HL-60/S4 (cell line): ENCODE results near the gene PLIN4.

Source experiments
- in situ Hi-C: fragments of 300-500 bp; cut with MboI; formaldehyde crosslinking; loops from 2 replicates; pipeline ENCODE4 v1.14.3; 2022; ENCODE audit warnings: low sequenced_read_pairs

PLIN4 gene

DNA sequence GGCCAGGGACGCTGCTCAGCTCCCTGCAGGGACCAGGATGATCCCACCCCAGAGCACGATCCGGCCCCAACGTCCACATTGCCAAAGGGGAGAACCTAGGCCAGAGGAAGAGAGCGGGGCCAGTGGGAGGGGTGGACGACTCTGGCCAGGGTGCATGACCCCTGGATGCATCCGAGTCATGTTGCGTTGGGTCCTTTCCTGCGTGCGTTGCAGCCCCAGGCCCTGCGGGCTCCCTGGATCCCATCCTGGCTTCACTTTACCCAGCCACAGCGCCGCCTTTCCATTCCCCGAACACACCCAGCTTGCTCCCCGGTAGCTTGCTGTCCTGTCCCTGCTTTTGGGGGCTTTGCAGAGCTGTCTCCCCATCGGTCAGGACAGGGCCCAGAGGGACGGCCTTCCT lies 10.5 kb downstream of the PLIN4 start:
- in situ Hi-C loops, result no loop called here

DNA sequence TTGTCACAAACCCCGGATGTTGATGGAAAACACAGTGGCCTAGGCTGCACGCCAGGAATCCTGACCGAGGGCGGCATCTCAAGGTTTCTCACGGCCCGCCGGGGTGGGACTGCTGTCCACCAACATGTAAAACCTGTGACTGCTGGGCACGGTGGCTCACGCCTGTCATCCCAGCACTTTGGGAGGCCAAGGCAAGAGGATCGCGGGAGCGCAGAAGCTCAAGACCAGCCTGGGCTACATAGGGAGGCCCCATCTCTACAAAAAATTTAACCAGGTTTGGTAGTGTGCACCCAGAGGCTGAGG lies 11.2 kb downstream of the PLIN4 start:
- in situ Hi-C loops, result no loop called here

DNA sequence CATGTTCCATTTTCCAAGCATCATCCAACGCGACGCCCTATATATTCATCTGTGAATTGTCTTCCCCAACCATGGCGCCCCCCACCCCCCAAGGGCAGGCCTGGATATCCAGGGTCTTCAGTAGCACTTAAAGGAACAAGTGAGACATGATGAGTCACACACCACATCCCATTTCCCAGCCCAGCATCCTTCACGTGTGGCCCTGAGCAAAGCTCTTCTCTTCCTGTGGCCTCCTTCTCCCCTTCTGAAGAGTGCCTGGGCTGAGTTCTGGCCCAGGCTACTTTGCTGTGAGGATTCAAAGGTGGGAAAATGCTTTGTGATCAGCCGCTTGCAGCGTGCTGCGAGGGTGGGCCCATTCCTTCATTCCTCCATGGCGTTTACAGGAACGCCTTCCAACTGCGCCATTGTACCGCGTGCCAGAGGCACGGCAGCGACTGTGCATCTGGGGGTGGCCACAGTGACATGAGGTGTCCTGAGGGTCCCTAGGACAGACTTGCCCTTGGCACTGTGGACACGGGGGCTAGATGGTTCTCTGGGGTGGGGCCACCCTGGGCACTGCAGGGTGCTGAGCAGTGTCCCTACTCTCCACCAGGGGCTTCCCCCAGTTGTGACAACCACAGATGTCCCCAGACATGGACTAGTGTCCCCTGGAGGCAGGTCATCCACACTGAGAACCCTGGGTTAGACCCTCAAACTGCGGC lies 11.7 kb downstream of the PLIN4 start:
- in situ Hi-C loops, result no loop called here

DNA sequence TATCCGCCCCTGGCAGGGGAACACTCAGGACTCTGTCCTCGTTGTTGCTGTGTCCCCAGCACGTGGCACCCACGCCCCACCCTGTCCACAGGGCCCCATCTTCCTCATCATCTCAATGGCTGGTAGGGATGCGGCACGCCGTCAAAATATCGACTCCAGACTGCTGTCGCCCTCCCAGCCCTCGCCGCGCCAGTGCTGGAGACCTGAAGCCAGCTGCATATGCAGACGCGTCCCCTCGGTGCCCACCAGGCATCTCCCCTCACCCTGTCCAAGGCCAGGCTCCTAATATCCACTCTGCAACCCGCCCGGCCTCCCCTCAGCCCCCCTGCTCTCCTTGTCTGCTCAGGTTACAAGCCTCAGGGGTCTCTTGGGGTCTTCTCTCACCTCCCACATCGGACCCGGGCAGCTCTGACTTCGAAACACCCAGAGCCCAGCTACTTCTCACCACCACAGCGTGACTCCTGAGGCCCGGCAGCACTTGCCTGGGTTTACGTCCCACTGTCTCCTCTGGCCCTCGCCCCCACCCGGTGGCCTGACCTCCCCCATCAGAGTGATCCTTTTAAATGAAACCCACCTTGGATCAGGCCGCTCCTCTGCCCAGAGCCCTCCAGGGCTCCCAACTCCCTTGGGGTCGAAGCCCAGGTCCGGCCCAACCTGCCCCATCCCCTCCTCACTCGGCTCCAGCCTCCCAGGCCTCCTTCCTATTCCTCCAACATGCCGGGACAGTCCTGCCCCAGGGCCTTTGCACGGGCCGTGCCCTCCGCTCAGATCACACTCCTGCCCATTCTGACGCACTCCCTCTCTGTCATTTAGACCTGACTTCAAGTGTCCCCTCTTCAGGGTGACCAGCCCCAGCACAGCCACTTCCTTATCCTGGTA lies 12.5 kb downstream of the PLIN4 start:
- in situ Hi-C loops, result no loop called here

DNA sequence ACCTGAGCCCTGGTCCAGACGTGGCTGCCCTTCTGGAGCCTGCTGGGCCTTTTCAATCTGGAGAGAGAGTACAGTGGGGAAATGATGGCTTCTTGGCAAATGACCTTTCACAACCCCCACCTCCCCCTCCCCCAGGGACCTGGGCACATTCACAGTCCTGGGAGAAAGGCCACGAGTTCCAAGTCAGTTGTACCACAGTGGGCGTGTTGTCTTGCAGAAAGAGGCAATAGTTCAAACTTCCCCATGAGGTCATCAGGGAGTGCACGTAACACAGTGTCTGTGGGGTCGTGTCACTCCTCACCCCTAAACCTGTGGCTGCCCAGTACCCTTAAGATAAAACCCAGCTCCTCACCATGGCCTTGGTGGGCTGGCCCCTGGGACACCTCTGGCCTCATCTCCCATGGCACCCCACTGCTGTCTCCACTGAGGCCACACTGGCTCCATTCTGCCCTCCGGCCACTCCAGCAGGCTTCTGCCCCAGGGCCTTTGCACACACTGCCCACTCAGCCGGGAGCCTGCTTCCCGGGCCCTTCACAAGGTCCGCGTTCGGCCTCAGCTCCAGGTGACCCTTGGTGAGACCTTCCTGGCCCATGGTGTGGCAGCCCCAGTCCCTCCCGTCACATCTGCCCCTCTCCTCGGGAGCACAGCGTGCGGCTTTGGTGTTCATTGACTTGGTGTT lies 13.3 kb downstream of the PLIN4 start:
- in situ Hi-C loops, result no loop called here

DNA sequence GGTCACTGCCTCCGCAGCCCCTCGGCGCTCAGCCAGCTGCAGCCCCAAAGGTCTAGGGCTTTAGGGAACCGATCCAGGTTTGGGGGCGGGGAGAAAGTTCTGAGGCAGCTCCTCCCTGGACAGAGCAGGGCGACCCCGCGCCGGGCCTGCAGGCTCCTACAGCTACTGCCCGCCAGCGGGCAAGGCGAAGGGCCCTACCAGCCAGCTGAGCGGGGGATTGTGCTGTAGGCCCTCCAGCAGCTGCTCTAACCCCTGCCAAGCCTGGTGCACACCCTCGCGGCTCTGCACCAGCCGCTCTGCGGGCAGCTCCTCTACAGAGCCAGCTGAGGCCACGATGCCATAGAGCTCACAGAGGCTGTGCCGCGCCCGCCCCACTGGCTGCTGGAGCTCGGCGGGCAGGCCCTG lies 14.0 kb downstream of the PLIN4 start:
- in situ Hi-C loops, result no loop called here

DNA sequence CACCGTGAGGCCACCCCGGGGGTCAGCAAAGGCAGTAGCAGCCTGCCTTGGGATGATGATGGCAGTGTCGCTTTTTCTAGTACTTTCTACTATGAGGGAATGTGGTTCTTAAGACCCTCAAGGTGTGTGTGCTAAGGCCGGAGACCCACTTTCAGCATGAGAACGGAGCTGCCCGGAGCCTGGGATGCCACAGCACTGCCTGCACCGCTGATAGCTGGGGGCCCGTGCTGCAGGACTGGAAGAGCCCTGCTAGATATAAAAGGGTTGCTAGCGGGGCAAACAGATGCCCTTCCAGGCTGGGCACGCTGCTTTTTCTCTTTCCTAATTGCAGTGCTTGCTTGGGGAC lies 14.5 kb downstream of the PLIN4 start:
- in situ Hi-C loops, result no loop called here

DNA sequence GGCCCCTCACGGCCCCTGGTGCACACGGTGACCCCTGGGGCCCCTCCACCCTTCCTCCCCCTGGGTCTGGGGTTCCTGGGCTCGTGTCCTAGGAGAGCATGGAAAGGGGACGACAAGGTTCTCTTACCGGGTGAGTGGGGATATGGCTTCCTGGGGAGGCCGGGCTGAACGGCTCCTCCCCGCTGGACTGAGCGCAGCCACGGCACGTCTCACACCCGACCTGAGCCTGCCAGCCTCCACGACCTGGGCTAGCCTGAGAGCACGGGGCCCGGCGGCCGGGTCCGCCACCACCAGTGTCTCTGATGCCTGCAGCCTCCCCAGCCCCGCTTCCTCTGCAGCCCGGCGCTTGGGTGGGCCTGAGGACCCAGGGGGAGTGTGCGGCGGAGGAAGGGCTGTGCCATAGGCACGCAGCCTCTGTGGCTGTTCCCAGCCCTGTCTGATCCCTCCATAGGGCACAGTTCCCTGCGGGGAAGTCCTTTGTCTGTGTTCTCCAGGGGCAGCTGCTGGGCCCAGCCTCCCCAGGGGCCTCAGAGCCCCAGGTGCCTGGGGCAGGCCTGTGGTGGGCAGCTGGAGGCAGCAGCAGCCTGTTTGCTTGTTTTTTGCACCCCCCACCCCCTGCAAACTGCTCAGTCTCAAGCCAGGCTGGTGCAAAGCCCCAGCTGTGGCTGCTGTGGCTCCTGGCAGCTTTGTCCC lies 15.0 kb downstream of the PLIN4 start:
- in situ Hi-C loops, result no loop called here

DNA sequence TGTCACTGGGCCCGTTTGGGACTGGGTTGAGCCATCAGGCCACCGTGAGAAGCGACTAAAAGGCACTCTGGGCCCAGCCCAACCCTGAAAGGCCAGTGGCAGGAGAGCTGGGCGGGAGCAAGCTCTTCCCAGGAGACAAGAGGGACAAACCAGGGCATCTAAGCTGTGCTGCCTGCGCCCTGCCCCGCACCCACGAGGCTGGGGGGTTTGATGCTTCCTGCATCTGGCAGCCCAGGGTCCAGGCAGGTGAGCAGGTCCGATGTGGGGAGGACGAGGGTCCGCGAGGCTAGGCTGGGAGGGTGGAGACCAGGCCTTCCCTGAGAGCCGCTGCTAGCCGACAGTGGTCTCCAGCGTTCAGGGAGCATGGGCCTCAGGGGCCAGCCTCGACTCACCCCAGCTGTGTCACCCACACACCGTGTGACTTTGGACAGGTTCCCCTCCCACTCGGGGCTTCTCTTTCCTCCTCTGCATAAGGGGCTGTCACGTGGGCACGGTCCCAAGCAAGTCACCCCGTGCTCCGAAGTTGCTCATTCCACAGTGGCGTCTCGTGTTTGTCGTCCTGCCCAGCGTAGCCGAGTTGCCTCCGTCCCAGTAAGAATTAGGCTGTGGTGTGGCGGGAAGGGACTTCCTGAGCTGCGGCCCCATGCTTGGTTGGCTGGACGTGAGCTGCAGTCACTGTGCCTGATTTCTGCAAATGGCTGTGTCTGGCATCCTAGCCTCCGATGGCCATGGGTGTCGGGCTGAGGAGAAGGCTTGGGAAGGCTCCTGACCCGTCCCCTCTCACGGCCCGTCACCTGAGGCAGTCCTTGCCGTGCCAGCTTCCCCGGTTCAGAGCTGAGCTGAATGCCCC lies 15.8 kb downstream of the PLIN4 start:
- in situ Hi-C loops, result no loop called here

DNA sequence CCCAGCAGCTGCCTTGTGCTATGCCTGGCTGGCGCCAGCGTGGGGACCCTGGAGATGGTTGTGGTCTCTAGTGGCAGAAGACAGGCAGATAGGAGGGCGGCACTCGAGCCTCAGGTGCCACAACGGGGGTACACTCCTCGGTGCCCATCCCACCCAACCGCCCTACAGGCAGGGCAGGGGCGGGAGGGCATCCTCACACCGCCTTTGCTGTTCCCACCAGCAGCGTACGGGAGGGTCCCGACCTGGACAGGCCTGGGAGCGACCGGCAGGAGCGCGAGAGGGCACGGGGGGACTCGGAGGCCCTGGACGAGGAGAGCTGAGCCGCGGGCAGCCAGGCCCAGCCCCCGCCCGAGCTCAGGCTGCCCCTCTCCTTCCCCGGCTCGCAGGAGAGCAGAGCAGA lies 16.6 kb downstream of the PLIN4 start:
- in situ Hi-C loops, result no loop called here

DNA sequence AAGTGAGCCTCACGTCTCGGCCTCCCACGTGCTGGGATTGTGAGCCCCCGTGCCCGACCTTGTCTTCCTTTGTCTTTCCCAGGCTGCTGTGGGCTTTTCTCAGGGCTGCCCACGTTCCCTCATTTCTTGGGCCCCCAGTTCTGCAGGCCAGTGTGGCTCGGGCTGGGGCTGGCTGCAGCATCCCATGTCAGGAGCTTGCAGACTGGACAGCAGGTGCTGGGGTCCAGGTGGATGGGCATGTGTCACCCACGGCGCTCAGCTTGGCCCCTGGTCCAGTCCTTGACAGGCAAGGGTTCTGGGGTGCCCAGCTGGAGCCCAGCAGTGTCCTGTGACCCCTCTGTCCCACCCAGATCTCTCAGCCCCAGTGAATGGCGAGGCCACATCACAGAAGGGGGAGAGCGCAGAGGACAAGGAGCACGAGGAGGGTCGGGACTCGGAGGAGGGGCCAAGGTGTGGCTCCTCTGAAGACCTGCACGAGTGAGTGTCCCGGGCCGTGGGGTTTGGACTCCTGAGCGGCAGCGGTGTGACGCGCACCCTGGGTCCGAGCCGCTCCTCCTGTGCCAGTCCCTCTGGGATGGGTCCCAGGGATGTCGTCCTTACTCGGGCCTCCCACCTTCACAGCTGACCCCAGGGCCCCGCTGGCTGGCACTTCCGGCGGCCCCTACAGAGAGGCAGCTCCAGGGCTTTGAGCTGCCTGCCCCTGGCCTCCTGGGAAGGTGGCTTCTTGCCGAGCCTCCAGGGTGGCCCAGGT lies 17.3 kb downstream of the PLIN4 start:
- in situ Hi-C loops, result no loop called here

DNA sequence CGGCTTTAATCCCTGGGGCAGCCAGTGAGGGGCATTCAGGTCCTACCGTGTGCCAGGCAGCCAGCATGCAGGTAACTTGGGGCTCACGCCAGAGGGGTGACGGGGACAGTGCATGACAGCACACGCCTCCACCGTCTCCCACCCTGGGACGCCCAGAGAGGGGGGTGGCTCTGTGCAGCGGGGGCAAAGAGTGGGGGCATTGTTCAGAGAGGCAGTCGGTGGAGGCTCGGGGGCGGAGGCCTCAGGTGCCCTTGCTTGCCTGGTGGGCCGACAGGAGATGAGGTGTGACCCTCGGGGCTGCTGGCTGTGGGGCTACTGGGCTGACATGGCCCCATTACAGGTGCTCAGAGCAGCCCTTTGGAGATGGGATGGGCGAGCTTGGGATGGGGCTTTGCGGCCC lies 18.4 kb downstream of the PLIN4 start:
- in situ Hi-C loops, result no loop called here

DNA sequence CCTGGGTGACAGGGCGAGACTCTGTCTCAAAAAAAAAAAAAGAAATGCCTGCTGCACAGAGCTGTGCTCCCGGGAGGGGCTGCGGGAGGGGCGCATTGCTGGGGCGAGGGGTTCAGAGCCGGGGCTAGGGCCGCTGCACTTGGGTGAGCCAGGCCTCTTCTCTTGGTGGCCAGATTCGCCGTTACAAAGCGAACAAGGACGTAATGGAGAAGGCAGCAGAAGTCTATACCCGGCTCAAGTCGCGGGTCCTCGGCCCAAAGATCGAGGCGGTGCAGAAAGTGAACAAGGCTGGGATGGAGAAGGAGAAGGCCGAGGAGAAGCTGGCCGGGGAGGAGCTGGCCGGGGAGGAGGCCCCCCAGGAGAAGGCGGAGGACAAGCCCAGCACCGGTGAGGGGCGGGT lies 19.0 kb downstream of the PLIN4 start:
- in situ Hi-C loops, result no loop called here

DNA sequence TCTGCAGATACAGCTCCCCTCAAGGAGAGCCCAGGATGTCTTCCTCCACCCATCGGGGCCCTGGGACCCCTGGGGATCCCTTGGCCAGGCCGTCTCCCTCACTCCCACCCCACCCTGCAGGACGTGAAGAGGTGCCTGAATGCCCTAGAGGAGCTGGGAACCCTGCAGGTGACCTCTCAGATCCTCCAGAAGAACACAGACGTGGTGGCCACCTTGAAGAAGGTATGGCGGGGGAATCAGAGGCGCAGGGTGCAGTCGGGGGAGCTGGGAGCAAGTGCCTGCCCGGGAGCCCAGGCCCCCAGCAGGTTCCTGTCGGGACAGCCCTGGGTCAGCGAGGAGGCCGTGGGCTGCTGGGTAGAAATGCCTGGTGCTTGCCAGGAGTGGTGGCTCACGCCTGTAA lies 19.6 kb downstream of the PLIN4 start:
- in situ Hi-C loops, result no loop called here

DNA sequence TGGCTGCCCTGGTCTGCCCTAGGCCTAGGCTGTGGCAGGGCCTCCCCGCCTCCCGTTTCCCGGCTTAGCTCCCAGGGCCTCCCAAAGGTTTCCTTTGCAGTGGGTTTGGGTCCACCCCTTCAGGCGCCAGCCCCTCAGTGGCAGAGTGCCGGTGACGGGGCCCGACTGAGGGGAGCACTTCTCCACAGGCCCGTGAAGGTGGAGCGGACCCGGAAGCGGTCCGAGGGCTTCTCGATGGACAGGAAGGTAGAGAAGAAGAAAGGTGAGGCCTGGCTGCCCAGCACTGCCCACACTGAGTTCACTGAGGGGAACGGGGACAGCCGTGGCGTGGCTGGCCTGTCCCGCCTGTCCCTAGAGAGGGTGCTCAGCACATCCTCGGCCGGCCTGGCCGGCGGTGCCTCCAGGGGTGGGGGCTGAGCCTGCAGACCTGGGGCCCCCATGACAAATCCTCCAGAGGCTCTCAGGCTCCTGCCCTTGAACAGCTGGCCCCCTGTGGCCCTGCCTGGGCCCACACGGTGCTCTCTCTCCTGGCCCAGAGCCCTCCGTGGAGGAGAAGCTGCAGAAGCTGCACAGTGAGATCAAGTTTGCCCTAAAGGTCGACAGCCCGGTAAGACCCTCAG lies 20.4 kb downstream of the PLIN4 start:
- in situ Hi-C loops, result no loop called here

DNA sequence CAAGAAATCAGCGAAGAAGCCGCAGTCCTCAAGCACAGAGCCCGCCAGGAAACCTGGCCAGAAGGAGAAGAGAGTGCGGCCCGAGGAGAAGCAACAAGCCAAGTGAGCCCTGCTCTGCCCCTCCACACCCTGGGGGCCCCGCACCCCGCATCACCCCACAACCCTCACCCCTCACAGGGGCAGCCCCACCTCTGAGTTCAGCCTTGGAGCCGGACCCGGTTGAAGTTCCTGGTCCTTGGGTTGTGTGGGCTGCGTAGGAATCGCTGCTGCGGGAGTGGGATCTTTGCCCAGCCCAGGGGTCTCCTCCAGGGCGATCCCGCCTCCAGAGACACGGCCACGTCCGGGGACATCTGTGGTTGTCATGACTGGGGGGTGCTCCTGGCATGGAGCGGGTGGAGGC lies 22.0 kb downstream of the PLIN4 start:
- in situ Hi-C loops, result no loop called here

DNA sequence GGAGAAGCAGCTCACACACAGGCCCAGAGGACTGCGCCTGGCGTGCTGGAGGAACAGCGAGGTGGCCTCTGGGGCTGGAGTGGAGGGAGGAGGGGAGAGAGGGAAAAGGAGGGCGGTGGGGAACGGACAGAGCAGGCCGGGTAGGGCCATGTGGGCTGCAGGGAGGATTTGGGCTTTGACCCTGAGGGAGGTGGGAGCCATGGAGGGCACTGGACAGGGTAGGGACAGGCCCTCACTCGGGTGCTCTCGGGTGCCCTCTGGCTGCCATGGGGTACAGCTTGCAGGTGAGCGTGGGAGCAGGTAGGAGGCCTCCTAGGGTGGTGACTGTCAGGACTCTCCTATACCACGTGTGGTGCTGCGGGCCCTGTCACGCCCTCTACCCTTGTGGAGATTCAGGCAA lies 22.8 kb downstream of the PLIN4 start:
- in situ Hi-C loops, result no loop called here

DNA sequence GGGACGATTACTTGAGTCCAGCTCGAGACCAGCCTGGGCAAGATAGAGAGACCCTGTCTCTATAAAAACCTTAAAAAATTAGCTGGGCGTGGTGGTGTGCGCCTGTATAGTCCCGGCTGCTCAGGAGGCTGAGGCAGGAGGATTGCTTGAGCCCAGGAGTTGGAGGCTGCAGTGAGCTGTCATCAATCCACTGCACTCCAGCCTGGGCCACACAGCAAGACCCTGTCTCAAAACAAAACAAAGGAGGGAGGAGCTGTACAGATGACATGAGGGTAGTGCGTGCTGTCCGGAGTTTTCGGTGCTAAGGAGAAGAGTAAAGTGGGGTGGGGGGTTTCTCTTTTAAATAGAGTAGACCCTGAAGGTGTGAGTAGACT lies 23.6 kb downstream of the PLIN4 start:
- in situ Hi-C loops, result no loop called here

DNA sequence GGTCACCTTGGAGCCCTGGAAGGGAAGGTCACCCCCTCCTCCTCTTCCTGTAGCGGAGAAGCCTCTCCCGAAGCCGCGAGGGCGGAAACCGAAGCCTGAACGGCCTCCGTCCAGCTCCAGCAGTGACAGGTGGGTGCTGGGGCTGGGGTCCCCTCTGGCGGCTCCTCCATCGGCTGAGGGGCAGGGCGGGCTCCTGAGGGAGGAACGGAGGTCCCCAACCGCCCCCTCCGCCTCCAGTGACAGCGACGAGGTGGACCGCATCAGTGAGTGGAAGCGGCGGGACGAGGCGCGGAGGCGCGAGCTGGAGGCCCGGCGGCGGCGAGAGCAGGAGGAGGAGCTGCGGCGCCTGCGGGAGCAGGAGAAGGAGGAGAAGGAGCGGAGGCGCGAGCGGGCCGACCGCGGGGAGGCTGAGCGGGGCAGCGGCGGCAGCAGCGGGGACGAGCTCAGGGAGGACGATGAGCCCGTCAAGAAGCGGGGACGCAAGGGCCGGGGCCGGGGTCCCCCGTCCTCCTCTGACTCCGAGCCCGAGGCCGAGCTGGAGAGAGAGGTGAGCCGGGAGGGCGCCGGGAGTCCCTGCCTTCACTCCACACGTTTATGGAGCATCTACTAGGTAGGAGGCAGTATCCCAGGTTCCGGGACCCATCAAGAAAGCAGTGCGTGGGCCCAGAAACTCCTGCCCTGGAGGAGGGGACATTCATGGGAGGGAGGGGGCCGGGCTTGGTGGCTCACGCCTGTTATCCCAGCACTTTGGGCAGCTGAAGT lies 24.2 kb downstream of the PLIN4 start:
- in situ Hi-C loops, result no loop called here
